Endothelial cell (in vitro differentiated cells): ENCODE results near the gene TENT5C. TPM values are rescaled to one million over a fixed set of nuclear protein-coding genes. Genes with fewer than 3 reads are reported as not detected.
"Not testable (repeated sequence)": the region's sequence is repeated elsewhere in the genome, so short reads cannot be mapped to it uniquely, and the experiment has no call there.

ENCODE experiments used
- DNase-seq: peaks from one replicate; pipeline ENCODE4 v3.0.0; 2021; ENCODE audit warnings: low spot score
- H3K27ac Mint-ChIP-seq: one replicate; pipeline ENCODE4 v1.8.0; 2021; ENCODE audit warnings: mixed read lengths, inconsistent platforms; ENCODE audit not compliant: unreplicated experiment
- H3K27me3 Mint-ChIP-seq: one replicate; pipeline ENCODE4 v1.8.0; 2021; ENCODE audit warnings: mild to moderate bottlenecking, moderate library complexity, mixed read lengths, inconsistent platforms; ENCODE audit not compliant: unreplicated experiment
- H3K36me3 Mint-ChIP-seq: one replicate; pipeline ENCODE4 v1.8.0; 2021; ENCODE audit warnings: mild to moderate bottlenecking, low read depth, mixed read lengths, inconsistent platforms; ENCODE audit not compliant: unreplicated experiment
- H3K4me1 Mint-ChIP-seq: one replicate; pipeline ENCODE4 v1.8.0; 2021; ENCODE audit warnings: mild to moderate bottlenecking, mixed read lengths, inconsistent platforms; ENCODE audit not compliant: unreplicated experiment
- H3K4me3 Mint-ChIP-seq: one replicate; pipeline ENCODE4 v1.8.0; 2021; ENCODE audit warnings: mild to moderate bottlenecking, mixed read lengths, inconsistent platforms; ENCODE audit not compliant: unreplicated experiment
- H3K9me3 Mint-ChIP-seq: one replicate; pipeline ENCODE4 v1.8.0; 2021; ENCODE audit warnings: mixed read lengths, inconsistent platforms; ENCODE audit not compliant: unreplicated experiment
- long read RNA-seq: library from polyadenylated mRNA; unstranded; transcript quantifications from one replicate; pipeline ENCODE4 v2.0.0, GENCODE V29; 2020; ENCODE audit not compliant: unreplicated experiment
- total RNA-seq: library from RNA; stranded (reverse); fragmentation: NEBNext Ultra II Directional; extraction: Animal tissue kit (Norgen Biotek cat#: 25700); gene quantifications from one replicate; pipeline ENCODE4 v1.2.1, GENCODE V29; 2021; ENCODE audit not compliant: unreplicated experiment
- TF ChIP-seq, protein P1 (sequence below): fragments of 200-600 bp; sonication (generic); IDR thresholded peaks from one replicate; pipeline ENCODE4 v1.5.0; 2021; ENCODE audit warnings: antibody characterized with exemption; ENCODE audit not compliant: unreplicated experiment

Gene TENT5C
- 0.05 TPM for total RNA-seq
- long read RNA-seq: 0 reads

DNA sequence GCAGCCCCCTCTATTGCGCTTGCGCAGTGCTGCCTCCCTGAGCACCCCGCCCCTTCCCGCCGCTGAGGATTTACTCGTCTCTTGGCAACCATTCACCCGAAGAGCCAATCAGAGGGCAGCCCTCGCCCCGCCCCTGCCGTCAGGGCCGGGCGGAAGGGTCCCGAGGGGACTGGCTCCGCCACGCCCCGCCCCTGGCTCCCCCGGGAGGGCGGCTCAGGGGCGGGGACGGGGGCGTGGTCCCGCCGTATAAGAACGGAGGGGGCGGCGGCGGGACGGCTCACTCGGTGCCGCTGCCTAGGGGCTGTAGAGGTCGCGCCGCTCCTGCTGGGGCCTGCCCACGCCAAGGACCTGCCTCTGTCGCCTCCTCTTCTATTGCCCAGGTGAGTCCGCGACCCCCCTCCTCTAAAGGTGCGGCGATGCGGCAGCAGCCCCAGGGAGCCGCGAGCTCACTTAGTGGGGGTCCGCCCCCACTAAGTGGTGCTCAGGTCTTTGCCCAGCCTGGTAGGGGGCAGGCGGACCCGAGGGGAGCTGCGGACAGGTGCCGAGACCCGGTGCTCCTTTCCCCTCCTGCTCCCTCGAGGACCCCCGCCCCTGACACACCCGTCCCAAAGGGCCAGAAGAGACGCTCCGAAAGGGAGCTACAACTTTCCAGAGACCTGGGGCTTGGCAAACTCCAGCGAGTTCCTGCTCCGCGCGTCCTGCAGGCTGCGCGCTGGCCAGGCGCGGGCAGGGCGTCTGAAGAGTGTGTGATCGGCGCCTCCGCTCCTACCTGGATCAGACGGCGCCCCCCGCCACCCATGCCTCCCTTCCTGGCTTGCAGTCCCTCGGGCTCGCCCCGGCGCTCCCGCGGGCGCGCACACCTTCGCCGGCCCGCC lies at the start of gene TENT5C:
Gene TENT5C, plus strand, starts transcription at position 275 of the 875 bp plus-strand sequence. CDS start 16,821 bp downstream, outside the sequence.
- TF ChIP-seq, protein P1, sequence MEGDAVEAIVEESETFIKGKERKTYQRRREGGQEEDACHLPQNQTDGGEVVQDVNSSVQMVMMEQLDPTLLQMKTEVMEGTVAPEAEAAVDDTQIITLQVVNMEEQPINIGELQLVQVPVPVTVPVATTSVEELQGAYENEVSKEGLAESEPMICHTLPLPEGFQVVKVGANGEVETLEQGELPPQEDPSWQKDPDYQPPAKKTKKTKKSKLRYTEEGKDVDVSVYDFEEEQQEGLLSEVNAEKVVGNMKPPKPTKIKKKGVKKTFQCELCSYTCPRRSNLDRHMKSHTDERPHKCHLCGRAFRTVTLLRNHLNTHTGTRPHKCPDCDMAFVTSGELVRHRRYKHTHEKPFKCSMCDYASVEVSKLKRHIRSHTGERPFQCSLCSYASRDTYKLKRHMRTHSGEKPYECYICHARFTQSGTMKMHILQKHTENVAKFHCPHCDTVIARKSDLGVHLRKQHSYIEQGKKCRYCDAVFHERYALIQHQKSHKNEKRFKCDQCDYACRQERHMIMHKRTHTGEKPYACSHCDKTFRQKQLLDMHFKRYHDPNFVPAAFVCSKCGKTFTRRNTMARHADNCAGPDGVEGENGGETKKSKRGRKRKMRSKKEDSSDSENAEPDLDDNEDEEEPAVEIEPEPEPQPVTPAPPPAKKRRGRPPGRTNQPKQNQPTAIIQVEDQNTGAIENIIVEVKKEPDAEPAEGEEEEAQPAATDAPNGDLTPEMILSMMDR: no peak
- Mint-ChIP-seq H3K9me3 (no peaks in the 10 kb centered on the region), H3K27ac (peak within 1 kb of the TSS; percentile 86), H3K27me3 (peaks cover 13% of the 10 kb centered on the region), H3K4me1 (peaks cover 4% of the 10 kb centered on the region), H3K36me3 (no peaks in the 10 kb centered on the region), H3K4me3 (peak within 1 kb of the TSS; percentile 96)
- peak; percentile 97 for DNase-seq

DNA sequence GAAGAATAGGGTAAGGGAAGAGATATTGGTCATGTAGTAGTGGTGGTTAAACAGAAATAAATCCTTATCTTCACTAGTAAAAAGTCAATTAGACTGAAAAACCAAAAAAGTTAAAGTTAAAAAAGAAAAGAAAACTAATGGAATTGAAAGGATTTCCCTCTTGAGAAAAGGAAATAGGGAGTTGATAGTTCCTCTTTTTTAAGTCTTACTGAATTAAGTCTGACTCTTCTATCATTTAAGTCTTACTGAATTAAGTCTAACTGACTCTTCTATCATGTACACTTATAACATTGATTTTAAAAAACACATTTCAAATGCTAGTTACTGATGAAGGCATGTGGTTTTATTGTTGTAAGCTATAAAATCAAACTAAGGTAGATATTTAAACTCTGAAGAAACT lies 49.5 kb upstream of the TENT5C start:
- Mint-ChIP-seq H3K36me3 (no peaks in the 10 kb centered on the region), H3K27me3 (peaks cover 3% of the 10 kb centered on the region), H3K4me1 (no peaks in the 10 kb centered on the region), H3K9me3 (no peaks in the 10 kb centered on the region), H3K27ac (no peak overlapping the region), H3K4me3 (no peak overlapping the region)
- no peak for DNase-seq
- TF ChIP-seq, protein P1: no peak

DNA sequence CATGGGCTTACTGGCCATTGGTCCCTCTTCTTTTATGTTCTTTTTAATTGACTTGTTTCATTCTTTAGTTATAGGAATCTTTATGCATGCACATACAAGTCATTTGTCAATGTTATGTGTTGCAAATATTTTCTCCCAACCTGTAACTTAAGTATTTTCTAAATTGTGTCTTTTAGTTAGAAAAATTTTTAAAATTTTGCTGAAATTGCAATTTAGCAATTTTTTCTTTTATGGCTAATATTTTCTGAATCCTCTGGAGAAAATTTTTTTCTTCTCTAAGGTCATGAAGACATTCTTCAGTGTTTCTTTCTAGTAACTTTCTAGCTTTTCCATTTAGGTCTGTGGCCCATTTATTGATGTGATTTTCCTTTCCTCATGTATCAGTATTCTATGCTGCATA lies 48.9 kb upstream of the TENT5C start:
- Mint-ChIP-seq H3K27me3 (peaks cover 3% of the 10 kb centered on the region), H3K4me1 (no peaks in the 10 kb centered on the region)
- no peak for DNase-seq

DNA sequence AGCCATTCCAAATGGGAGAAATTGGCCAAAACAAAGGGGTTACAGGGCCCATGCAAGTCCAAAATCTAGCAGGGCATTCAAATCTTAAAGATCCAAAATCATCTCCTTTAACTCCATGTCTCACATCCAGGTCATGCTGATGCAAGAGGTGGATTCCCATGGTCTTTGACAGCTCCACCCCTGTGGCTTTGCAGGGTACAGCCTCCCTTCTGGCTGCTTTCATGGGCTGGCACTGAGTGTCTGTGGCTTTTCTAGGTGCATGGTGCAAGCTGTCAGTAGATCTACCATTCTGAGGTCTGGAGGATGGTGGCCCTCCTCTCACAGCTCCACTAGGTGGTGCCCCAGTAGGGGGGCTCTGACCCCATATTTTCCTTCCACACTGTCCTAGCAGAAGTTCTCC lies 47.4 kb upstream of the TENT5C start:
- H3K9me3 Mint-ChIP-seq, DNase-seq, H3K36me3 Mint-ChIP-seq, H3K27ac Mint-ChIP-seq, H3K4me1 Mint-ChIP-seq, H3K27me3 Mint-ChIP-seq, H3K4me3 Mint-ChIP-seq: not testable (repeated sequence)

More for the DNA sequence above, 48.9 kb upstream of the TENT5C start:
- Mint-ChIP-seq H3K27ac (no peak overlapping the region), H3K4me3 (no peak overlapping the region), H3K9me3 (no peaks in the 10 kb centered on the region), H3K36me3 (no peaks in the 10 kb centered on the region)
- TF ChIP-seq, protein P1: no peak

DNA sequence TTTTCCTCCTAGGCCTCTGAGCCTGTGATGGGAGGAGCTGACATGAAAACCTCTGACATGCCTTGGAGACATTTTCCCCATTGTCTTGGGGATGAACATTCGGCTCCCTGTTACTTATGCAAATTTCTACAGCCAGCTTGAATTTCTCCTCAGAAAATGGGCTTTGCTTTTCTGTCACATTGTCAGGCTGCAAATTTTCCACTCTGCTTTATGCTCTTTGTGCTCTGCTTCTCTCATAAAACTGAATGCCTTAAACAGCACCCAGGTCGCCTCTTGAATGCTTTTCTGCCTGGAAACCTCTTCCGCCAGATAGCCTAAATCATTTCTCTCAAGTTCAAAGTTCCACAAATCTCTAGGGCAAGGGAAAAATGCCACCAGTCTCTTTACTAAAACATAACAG lies 46.7 kb upstream of the TENT5C start:
- TF ChIP-seq, protein P1: no peak
- Mint-ChIP-seq H3K4me1 (no peaks in the 10 kb centered on the region), H3K27ac (no peak overlapping the region), H3K4me3 (no peak overlapping the region), H3K36me3 (no peaks in the 10 kb centered on the region), H3K27me3 (peaks cover 3% of the 10 kb centered on the region), H3K9me3 (no peaks in the 10 kb centered on the region)
- DNase-seq: no peak
